ENCODE measurements around the gene AGAP1.
"Not testable (repeated sequence)": the region's sequence is repeated elsewhere in the genome, so short reads cannot be mapped to it uniquely, and the experiment has no call there.

The AGAP1 gene

GRCh38 chr2:235937526-235937925 is 443.7 kb downstream of the AGAP1 start:
- H3K9me3 ChIP-seq (ENCODE audit: control insufficient read depth in 1 of 2, low read length in 2 of 2) = no peaks in the 10 kb centered on the region
- H3K4me1 ChIP-seq (ENCODE audit: control insufficient read depth in 1 of 2, insufficient read depth in 2 of 2, low read length in 2 of 2) = peaks cover 0 to 8% of the 10 kb centered on the region in 2 donors
- peaks cover 20 to 23% of the 10 kb centered on the region in 2 donors for H3K36me3 ChIP-seq (ENCODE audit: control insufficient read depth in 1 of 2, insufficient read depth in 2 of 2, low read length in 2 of 2)
- no peak overlapping the region for H3K4me3 ChIP-seq (ENCODE audit: low read depth in 1 of 2, low read length in 2 of 2)
- no peaks in the 10 kb centered on the region for H3K27me3 ChIP-seq (ENCODE audit: low read depth, low read length)
- H3K27ac ChIP-seq (ENCODE audit: low read length) = no peak overlapping the region

- H3K4me1 ChIP-seq (ENCODE audit: control insufficient read depth in 1 of 2, insufficient read depth in 2 of 2, low read length in 2 of 2) = peaks cover 0 to 8% of the 10 kb centered on the region in 2 donors
- H3K27me3 ChIP-seq (ENCODE audit: low read depth, low read length) = no peaks in the 10 kb centered on the region
- H3K27ac ChIP-seq (ENCODE audit: low read length) = no peak overlapping the region
- H3K36me3 ChIP-seq (ENCODE audit: control insufficient read depth in 1 of 2, insufficient read depth in 2 of 2, low read length in 2 of 2) = peaks cover 19 to 20% of the 10 kb centered on the region in 2 donors
- H3K4me3 ChIP-seq (ENCODE audit: low read depth in 1 of 2, low read length in 2 of 2) = no peak overlapping the region
- H3K9me3 ChIP-seq (ENCODE audit: control insufficient read depth in 1 of 2, low read length in 2 of 2) = no peaks in the 10 kb centered on the region
Observed at GRCh38 chr2:235937936-235938335, 444.1 kb downstream of the AGAP1 start.

GRCh38 chr2:235938611-235939010 is 444.8 kb downstream of the AGAP1 start:
- H3K27me3 ChIP-seq (ENCODE audit: low read depth, low read length) = no peaks in the 10 kb centered on the region
- peaks cover 17 to 20% of the 10 kb centered on the region in 2 donors for H3K36me3 ChIP-seq (ENCODE audit: control insufficient read depth in 1 of 2, insufficient read depth in 2 of 2, low read length in 2 of 2)
- no peak overlapping the region for H3K27ac ChIP-seq (ENCODE audit: low read length)
- H3K4me3 ChIP-seq (ENCODE audit: low read depth in 1 of 2, low read length in 2 of 2) = no peak overlapping the region
- peaks cover 0 to 8% of the 10 kb centered on the region in 2 donors for H3K4me1 ChIP-seq (ENCODE audit: control insufficient read depth in 1 of 2, insufficient read depth in 2 of 2, low read length in 2 of 2)
- H3K9me3 ChIP-seq (ENCODE audit: control insufficient read depth in 1 of 2, low read length in 2 of 2) = no peaks in the 10 kb centered on the region

GRCh38 chr2:235939471-235939870 is 445.6 kb downstream of the AGAP1 start:
- H3K4me1 ChIP-seq (ENCODE audit: control insufficient read depth in 1 of 2, insufficient read depth in 2 of 2, low read length in 2 of 2) = peaks cover 0 to 8% of the 10 kb centered on the region in 2 donors
- H3K27me3 ChIP-seq (ENCODE audit: low read depth, low read length) = no peaks in the 10 kb centered on the region
- H3K36me3 ChIP-seq (ENCODE audit: control insufficient read depth in 1 of 2, insufficient read depth in 2 of 2, low read length in 2 of 2) = peaks cover 11 to 17% of the 10 kb centered on the region in 2 donors
- no peaks in the 10 kb centered on the region for H3K9me3 ChIP-seq (ENCODE audit: control insufficient read depth in 1 of 2, low read length in 2 of 2)
- no peak overlapping the region for H3K27ac ChIP-seq (ENCODE audit: low read length)
- no peak overlapping the region for H3K4me3 ChIP-seq (ENCODE audit: low read depth in 1 of 2, low read length in 2 of 2)

- Histone ChIP-seq H3K27ac (ENCODE audit: low read length) (no peak overlapping the region), H3K27me3 (ENCODE audit: low read depth, low read length) (no peaks in the 10 kb centered on the region), H3K4me1 (ENCODE audit: control insufficient read depth in 1 of 2, insufficient read depth in 2 of 2, low read length in 2 of 2) (peaks cover 0 to 8% of the 10 kb centered on the region in 2 donors), H3K9me3 (ENCODE audit: control insufficient read depth in 1 of 2, low read length in 2 of 2) (no peaks in the 10 kb centered on the region), H3K4me3 (ENCODE audit: low read depth in 1 of 2, low read length in 2 of 2) (no peak overlapping the region), H3K36me3 (ENCODE audit: control insufficient read depth in 1 of 2, insufficient read depth in 2 of 2, low read length in 2 of 2) (peaks cover 8 to 17% of the 10 kb centered on the region in 2 donors)
Observed at GRCh38 chr2:235940330-235940729, 446.5 kb downstream of the AGAP1 start.

GRCh38 chr2:235944591-235944990 is 450.7 kb downstream of the AGAP1 start:
- H3K9me3 ChIP-seq (ENCODE audit: control insufficient read depth in 1 of 2, low read length in 2 of 2) = no peaks in the 10 kb centered on the region
- H3K36me3 ChIP-seq (ENCODE audit: control insufficient read depth in 1 of 2, insufficient read depth in 2 of 2, low read length in 2 of 2) = no peaks in the 10 kb centered on the region
- no peaks in the 10 kb centered on the region for H3K27me3 ChIP-seq (ENCODE audit: low read depth, low read length)
- H3K4me3 ChIP-seq (ENCODE audit: low read depth in 1 of 2, low read length in 2 of 2) = no peak overlapping the region
- no peak overlapping the region for H3K27ac ChIP-seq (ENCODE audit: low read length)
- H3K4me1 ChIP-seq (ENCODE audit: control insufficient read depth in 1 of 2, insufficient read depth in 2 of 2, low read length in 2 of 2) = peaks cover 0 to 5% of the 10 kb centered on the region in 2 donors

GRCh38 chr2:235945608-235946140 is 451.8 kb downstream of the AGAP1 start:
- Histone ChIP-seq H3K36me3 (ENCODE audit: control insufficient read depth in 1 of 2, insufficient read depth in 2 of 2, low read length in 2 of 2) (no peaks in the 10 kb centered on the region), H3K4me3 (ENCODE audit: low read depth in 1 of 2, low read length in 2 of 2) (no peak overlapping the region), H3K9me3 (ENCODE audit: control insufficient read depth in 1 of 2, low read length in 2 of 2) (no peaks in the 10 kb centered on the region), H3K27ac (ENCODE audit: low read length) (no peak overlapping the region), H3K4me1 (ENCODE audit: control insufficient read depth in 1 of 2, insufficient read depth in 2 of 2, low read length in 2 of 2) (peaks cover 0 to 2% of the 10 kb centered on the region in 2 donors), H3K27me3 (ENCODE audit: low read depth, low read length) (no peaks in the 10 kb centered on the region)

- no peaks in the 10 kb centered on the region for H3K4me1 ChIP-seq (ENCODE audit: control insufficient read depth in 1 of 2, insufficient read depth in 2 of 2, low read length in 2 of 2)
- H3K27me3 ChIP-seq (ENCODE audit: low read depth, low read length) = no peaks in the 10 kb centered on the region
- no peak overlapping the region for H3K27ac ChIP-seq (ENCODE audit: low read length)
- H3K4me3 ChIP-seq (ENCODE audit: low read depth in 1 of 2, low read length in 2 of 2) = no peak overlapping the region
- H3K36me3 ChIP-seq (ENCODE audit: control insufficient read depth in 1 of 2, insufficient read depth in 2 of 2, low read length in 2 of 2) = no peaks in the 10 kb centered on the region
- no peaks in the 10 kb centered on the region for H3K9me3 ChIP-seq (ENCODE audit: control insufficient read depth in 1 of 2, low read length in 2 of 2)
Observed at GRCh38 chr2:235946590-235946989, 452.7 kb downstream of the AGAP1 start.

GRCh38 chr2:235947055-235947454 is 453.2 kb downstream of the AGAP1 start:
- not testable (repeated sequence) for H3K27me3 ChIP-seq (ENCODE audit: low read depth, low read length); H3K4me1 ChIP-seq (ENCODE audit: control insufficient read depth in 1 of 2, insufficient read depth in 2 of 2, low read length in 2 of 2); H3K9me3 ChIP-seq (ENCODE audit: control insufficient read depth in 1 of 2, low read length in 2 of 2); H3K4me3 ChIP-seq (ENCODE audit: low read depth in 1 of 2, low read length in 2 of 2); H3K36me3 ChIP-seq (ENCODE audit: control insufficient read depth in 1 of 2, insufficient read depth in 2 of 2, low read length in 2 of 2); H3K27ac ChIP-seq (ENCODE audit: low read length)

GRCh38 chr2:235949567-235950472 is 456.0 kb downstream of the AGAP1 start:
- no peaks in the 10 kb centered on the region for H3K36me3 ChIP-seq (ENCODE audit: control insufficient read depth in 1 of 2, insufficient read depth in 2 of 2, low read length in 2 of 2)
- no peaks in the 10 kb centered on the region for H3K4me1 ChIP-seq (ENCODE audit: control insufficient read depth in 1 of 2, insufficient read depth in 2 of 2, low read length in 2 of 2)
- H3K27ac ChIP-seq (ENCODE audit: low read length) = no peak overlapping the region
- H3K27me3 ChIP-seq (ENCODE audit: low read depth, low read length) = no peaks in the 10 kb centered on the region
- no peak overlapping the region for H3K4me3 ChIP-seq (ENCODE audit: low read depth in 1 of 2, low read length in 2 of 2)
- H3K9me3 ChIP-seq (ENCODE audit: control insufficient read depth in 1 of 2, low read length in 2 of 2) = no peaks in the 10 kb centered on the region

GRCh38 chr2:235950473-235950809 is 456.6 kb downstream of the AGAP1 start:
- no peak overlapping the region for H3K27ac ChIP-seq (ENCODE audit: low read length)
- no peaks in the 10 kb centered on the region for H3K4me1 ChIP-seq (ENCODE audit: control insufficient read depth in 1 of 2, insufficient read depth in 2 of 2, low read length in 2 of 2)
- H3K27me3 ChIP-seq (ENCODE audit: low read depth, low read length) = no peaks in the 10 kb centered on the region
- H3K9me3 ChIP-seq (ENCODE audit: control insufficient read depth in 1 of 2, low read length in 2 of 2) = no peaks in the 10 kb centered on the region
- H3K36me3 ChIP-seq (ENCODE audit: control insufficient read depth in 1 of 2, insufficient read depth in 2 of 2, low read length in 2 of 2) = no peaks in the 10 kb centered on the region
- no peak overlapping the region for H3K4me3 ChIP-seq (ENCODE audit: low read depth in 1 of 2, low read length in 2 of 2)

Measured in muscle layer of duodenum (tissue), 2 donors.